Activated CD8-positive, alpha-beta T cell treated with anti-CD3 and anti-CD28 coated beads for 36 hours (primary cell): Measurements from ENCODE around the gene MUC4. TPM values are rescaled to one million over a fixed set of nuclear protein-coding genes. Genes with fewer than 3 reads are reported as not detected.

Source experiments
- ATAC-seq: fragments of 200-7000 bp; cut with Tn5 transposase; one replicate; pipeline ENCODE4 v1.10.0; 2021; ENCODE audit warnings: mild to moderate bottlenecking, moderate library complexity
- CTCF ChIA-PET: fragments of 350-600 bp; sonication (Branson Sonifier 250); formaldehyde crosslinking; loops from one replicate; lab custom pipeline; 2021; ENCODE audit warnings: antibody characterized with exemption; lab: Charles Lee
- POLR2A ChIA-PET: fragments of 350-600 bp; sonication (Branson Sonifier 250); formaldehyde crosslinking; loops from one replicate; lab custom pipeline; 2021; ENCODE audit warnings: antibody characterized with exemption; lab: Charles Lee
- DNase-seq: peaks from one replicate; pipeline ENCODE4 v3.0.0-alpha.2; 2020
- H3K27ac Mint-ChIP-seq: one replicate; pipeline ENCODE4 v1.8.0; 2021; ENCODE audit warnings: mild to moderate bottlenecking, mixed read lengths
- H3K27me3 Mint-ChIP-seq: one replicate; pipeline ENCODE4 v1.8.0; 2021; ENCODE audit warnings: mixed read lengths
- H3K36me3 Mint-ChIP-seq: one replicate; pipeline ENCODE4 v1.8.0; 2021; ENCODE audit warnings: low read depth, mixed read lengths
- H3K4me1 Mint-ChIP-seq: one replicate; pipeline ENCODE4 v1.8.0; 2021; ENCODE audit warnings: low read depth, mixed read lengths
- H3K4me3 Mint-ChIP-seq: one replicate; pipeline ENCODE4 v1.8.0; 2021; ENCODE audit warnings: mild to moderate bottlenecking, moderate library complexity, mixed read lengths
- H3K9me3 Mint-ChIP-seq: one replicate; pipeline ENCODE4 v1.8.0; 2021; ENCODE audit warnings: mixed read lengths
- CTCF ChIP-seq: fragments of 200-600 bp; IDR thresholded peaks from one replicate; pipeline ENCODE4 v1.8.0; 2022; ENCODE audit warnings: antibody characterized with exemption, mild to moderate bottlenecking
- intact Hi-C: fragments of 100-400 bp; cut with micrococcal nuclease; formaldehyde crosslinking; loops from one replicate; pipeline ENCODE4 v1.10.0; 2022
- total RNA-seq, 2 experiments: library from RNA; stranded (reverse); gene quantifications; one replicate each; pipeline ENCODE4 v1.2.3, GENCODE V29; 2021

The MUC4 gene
- under 1 TPM; 0.20 to 0.31 TPM for total RNA-seq

- intact Hi-C loops = no loop called here
- peak within 1 kb of the TSS; percentile 7 for H3K27ac Mint-ChIP-seq
- CTCF ChIA-PET = interaction anchor here (2.9 kb wide), 1 partner anchor 38 kb away, joined by 10 read pairs; no protein-coding TSS in a partner anchor
Measured at GRCh38 chr3:195811756-195812155, at the start of gene MUC4. Gene MUC4, minus strand, starts transcription at chr3:195811929. Its CDS starts 112 bp downstream, at chr3:195811817.

GRCh38 chr3:195860456-195860855, 48.7 kb upstream of the MUC4 start:
- intact Hi-C loops = no loop called here
- no peaks in the 10 kb centered on the region for H3K36me3 Mint-ChIP-seq
- ATAC-seq (no peak), DNase-seq (no peak)
- no peak overlapping the region for H3K4me3 Mint-ChIP-seq
- H3K9me3 Mint-ChIP-seq = no peaks in the 10 kb centered on the region
- CTCF ChIA-PET = interaction anchor here (1.1 to 8.6 kb wide), 7 partner anchors 10 to 58 kb away, joined by 3 to 155 read pairs (median 7); no protein-coding TSS in a partner anchor
- H3K27me3 Mint-ChIP-seq = no peaks in the 10 kb centered on the region
- peaks cover 12% of the 10 kb centered on the region for H3K4me1 Mint-ChIP-seq
- POLR2A ChIA-PET = no interaction called here
- TF ChIP-seq CTCF = no peak
- no peak overlapping the region for H3K27ac Mint-ChIP-seq

More at GRCh38 chr3:195811756-195812155, at the start of gene MUC4:
- no peaks in the 10 kb centered on the region for H3K36me3 Mint-ChIP-seq
- H3K9me3 Mint-ChIP-seq = no peaks in the 10 kb centered on the region
- no peak for TF ChIP-seq CTCF
- DNase-seq (no peak), ATAC-seq (no peak)
- no peak within 1 kb of the TSS for H3K4me3 Mint-ChIP-seq
- no peaks in the 10 kb centered on the region for H3K4me1 Mint-ChIP-seq
- POLR2A ChIA-PET = no interaction called here
- peaks cover 2% of the 10 kb centered on the region for H3K27me3 Mint-ChIP-seq

GRCh38 chr3:195859846-195860411, 48.2 kb upstream of the MUC4 start:
- Mint-ChIP-seq H3K27ac (no peak overlapping the region), H3K9me3 (no peaks in the 10 kb centered on the region), H3K36me3 (no peaks in the 10 kb centered on the region), H3K27me3 (no peaks in the 10 kb centered on the region), H3K4me1 (peaks cover 12% of the 10 kb centered on the region), H3K4me3 (peak overlapping the region; percentile 61)
- ATAC-seq (no peak), DNase-seq (no peak)
- POLR2A ChIA-PET = interaction anchor here (0.6 to 1.0 kb wide), 4 partner anchors 48 to 60 kb away, joined by 3 to 4 read pairs (median 4); partner anchors contain the start of gene TNK2
- TF ChIP-seq CTCF = no peak
- CTCF ChIA-PET = interaction anchor here (0.7 to 8.6 kb wide), 20 partner anchors 10 to 238 kb away, joined by 3 to 155 read pairs (median 5); no protein-coding TSS in a partner anchor
- intact Hi-C loops = loop anchor here (1.0 to 10.0 kb wide), 3 partner anchors 35 to 205 kb away; no protein-coding TSS in a partner anchor

GRCh38 chr3:195859061-195859845, 47.5 kb upstream of the MUC4 start:
- Mint-ChIP-seq H3K36me3 (no peaks in the 10 kb centered on the region), H3K27me3 (no peaks in the 10 kb centered on the region), H3K4me3 (peak overlapping the region; percentile 61), H3K27ac (no peak overlapping the region), H3K9me3 (no peaks in the 10 kb centered on the region), H3K4me1 (peaks cover 12% of the 10 kb centered on the region)
- CTCF ChIA-PET = interaction anchor here (0.6 to 8.6 kb wide), 23 partner anchors 9 to 238 kb away, joined by 3 to 155 read pairs (median 5); no protein-coding TSS in a partner anchor
- DNase-seq (peak; percentile 91), ATAC-seq (peak; percentile 77)
- TF ChIP-seq CTCF = peak; percentile 97
- POLR2A ChIA-PET = interaction anchor here (0.6 to 1.0 kb wide), 5 partner anchors 49 to 61 kb away, joined by 3 to 4 read pairs (median 3); partner anchors contain the start of gene TNK2
- intact Hi-C loops = loop anchor here (1.0 to 10.0 kb wide), 3 partner anchors 36 to 204 kb away; no protein-coding TSS in a partner anchor
